Measurements from ENCODE around the gene DTNBP1. TPM values are rescaled to one million over a fixed set of nuclear protein-coding genes. Genes with fewer than 3 reads are reported as not detected.

Gene DTNBP1
- total RNA-seq, 2 experiments from 2014 or later, result 9.8 to 28.0 TPM

DNA sequence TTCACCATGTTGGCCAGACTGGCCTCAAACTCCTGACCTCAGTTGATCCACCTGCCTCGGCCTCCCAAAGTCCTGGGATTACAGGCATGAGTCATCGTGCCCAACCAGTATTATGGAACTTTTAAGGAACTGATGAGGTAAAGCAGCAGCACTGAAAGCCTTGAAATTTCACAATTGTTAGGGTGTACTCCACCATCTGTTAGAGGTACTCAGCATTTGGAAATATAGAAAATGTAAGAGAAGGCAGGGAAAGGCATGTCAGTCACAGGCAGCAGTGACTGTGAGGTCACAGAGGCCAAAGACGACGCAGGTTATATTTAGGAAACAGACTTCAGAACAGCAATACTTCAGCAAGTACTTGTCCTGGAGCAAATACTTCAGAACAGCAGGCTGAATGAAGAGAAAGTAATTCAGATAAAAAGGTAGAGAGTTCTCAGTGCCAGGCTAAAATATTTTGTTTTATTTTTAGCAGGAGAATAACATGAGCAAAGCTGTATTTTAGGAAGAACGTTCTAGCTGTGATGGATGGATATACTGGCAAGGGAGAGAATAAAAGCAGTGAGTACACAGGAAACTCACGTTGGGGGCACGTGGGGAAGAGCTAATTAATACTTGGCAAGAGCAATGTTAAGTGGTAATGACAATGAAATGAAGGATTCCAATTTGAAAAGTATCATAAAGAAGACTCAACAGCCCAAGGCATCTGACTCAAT is 67.2 kb downstream of the DTNBP1 start:
- Histone ChIP-seq H3K9me3 (ENCODE audit: low read length) (no peaks in the 10 kb centered on the region), H3K4me3 (ENCODE audit: low read depth, low read length, poor library complexity, severe bottlenecking) (no peak overlapping the region), H3K27ac (ENCODE audit: low read depth, low read length, poor library complexity, severe bottlenecking) (no peak overlapping the region), H3K79me2 (ENCODE audit: insufficient read depth, low read depth, low read length) (no peaks in the 10 kb centered on the region), H3K4me2 (ENCODE audit: low read length) (no peak overlapping the region), H3K4me1 (ENCODE audit: insufficient read depth, low read length, poor library complexity, severe bottlenecking) (no peaks in the 10 kb centered on the region), H3K36me3 (ENCODE audit: insufficient read depth, low read length) (no peaks in the 10 kb centered on the region), H3K9me2 (ENCODE audit: insufficient read depth, low read length) (no peaks in the 10 kb centered on the region), H4K20me1 (ENCODE audit: insufficient read depth, low read length) (no peaks in the 10 kb centered on the region), H2AFZ (ENCODE audit: low read length) (no peak overlapping the region)
- no peak for DNase-seq (ENCODE audit: low spot score)
- no peak for TF ChIP-seq EZH2phosphoT487 (IDR thresholded peaks at IDR 0.05; ENCODE audit: borderline replicate concordance, low read depth, low read length)
- TF ChIP-seq, protein P1, sequence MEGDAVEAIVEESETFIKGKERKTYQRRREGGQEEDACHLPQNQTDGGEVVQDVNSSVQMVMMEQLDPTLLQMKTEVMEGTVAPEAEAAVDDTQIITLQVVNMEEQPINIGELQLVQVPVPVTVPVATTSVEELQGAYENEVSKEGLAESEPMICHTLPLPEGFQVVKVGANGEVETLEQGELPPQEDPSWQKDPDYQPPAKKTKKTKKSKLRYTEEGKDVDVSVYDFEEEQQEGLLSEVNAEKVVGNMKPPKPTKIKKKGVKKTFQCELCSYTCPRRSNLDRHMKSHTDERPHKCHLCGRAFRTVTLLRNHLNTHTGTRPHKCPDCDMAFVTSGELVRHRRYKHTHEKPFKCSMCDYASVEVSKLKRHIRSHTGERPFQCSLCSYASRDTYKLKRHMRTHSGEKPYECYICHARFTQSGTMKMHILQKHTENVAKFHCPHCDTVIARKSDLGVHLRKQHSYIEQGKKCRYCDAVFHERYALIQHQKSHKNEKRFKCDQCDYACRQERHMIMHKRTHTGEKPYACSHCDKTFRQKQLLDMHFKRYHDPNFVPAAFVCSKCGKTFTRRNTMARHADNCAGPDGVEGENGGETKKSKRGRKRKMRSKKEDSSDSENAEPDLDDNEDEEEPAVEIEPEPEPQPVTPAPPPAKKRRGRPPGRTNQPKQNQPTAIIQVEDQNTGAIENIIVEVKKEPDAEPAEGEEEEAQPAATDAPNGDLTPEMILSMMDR (conservative IDR thresholded peaks at IDR 0.05; ENCODE audit: low read length), result no peak
- ChIA-PET POLR2A (interaction anchor here (0.7 kb wide), 1 partner anchor 16 kb away, joined by 3 read pairs; no protein-coding TSS in a partner anchor), CTCF (ENCODE audit: unreplicated experiment) (no interaction called here)
- no TSS peak for BruUV-seq (replicated peaks)
- intact Hi-C loops (cut with micrococcal nuclease; ENCODE audit: unreplicated experiment), result no loop called here

DNA sequence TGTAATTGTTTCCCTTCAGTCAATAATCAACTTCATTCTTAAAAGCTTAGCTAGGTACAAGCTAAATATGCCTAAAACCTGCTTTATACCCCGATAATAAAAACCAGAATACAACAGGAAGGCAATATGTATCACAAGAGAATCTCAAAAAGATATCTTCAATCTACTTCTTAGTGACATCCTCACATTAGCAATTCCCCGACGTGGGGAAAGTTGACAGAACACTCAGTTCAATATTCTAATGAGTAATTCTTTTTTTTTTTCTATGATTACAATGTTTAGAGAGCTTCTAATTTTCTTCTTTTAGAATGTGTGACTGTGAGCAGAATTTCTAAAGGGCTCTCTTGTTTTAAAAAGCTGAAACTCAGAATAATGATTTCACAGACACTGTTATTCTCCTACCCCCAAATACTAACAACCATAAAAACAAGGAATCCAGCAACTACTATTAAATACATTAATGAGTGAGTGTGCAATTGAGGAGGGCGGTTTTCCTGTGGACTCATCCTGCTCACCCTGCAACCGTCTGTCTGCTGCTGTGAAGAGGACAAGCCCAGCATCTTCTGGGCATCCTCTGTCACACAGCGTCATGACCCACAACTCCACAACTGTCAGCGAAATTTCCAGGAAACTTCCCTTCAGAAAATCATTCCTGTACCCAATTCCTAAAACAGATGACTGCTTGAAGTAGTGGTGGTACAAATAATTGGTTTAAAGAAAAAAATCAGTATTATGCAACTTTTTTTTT is 68.1 kb downstream of the DTNBP1 start:
- Histone ChIP-seq H3K27ac (ENCODE audit: low read depth, low read length, poor library complexity, severe bottlenecking) (no peak overlapping the region), H4K20me1 (ENCODE audit: insufficient read depth, low read length) (no peaks in the 10 kb centered on the region), H3K9me3 (ENCODE audit: low read length) (no peaks in the 10 kb centered on the region), H3K4me1 (ENCODE audit: insufficient read depth, low read length, poor library complexity, severe bottlenecking) (no peaks in the 10 kb centered on the region), H3K36me3 (ENCODE audit: insufficient read depth, low read length) (no peaks in the 10 kb centered on the region), H2AFZ (ENCODE audit: low read length) (no peak overlapping the region), H3K4me3 (ENCODE audit: low read depth, low read length, poor library complexity, severe bottlenecking) (no peak overlapping the region), H3K4me2 (ENCODE audit: low read length) (no peak overlapping the region), H3K79me2 (ENCODE audit: insufficient read depth, low read depth, low read length) (no peaks in the 10 kb centered on the region), H3K9me2 (ENCODE audit: insufficient read depth, low read length) (no peaks in the 10 kb centered on the region)
- ChIA-PET POLR2A (no interaction called here), CTCF (ENCODE audit: unreplicated experiment) (no interaction called here)
- intact Hi-C loops (cut with micrococcal nuclease; ENCODE audit: unreplicated experiment), result no loop called here
- no TSS peak for BruUV-seq (replicated peaks)
- TF ChIP-seq, protein P1 (conservative IDR thresholded peaks at IDR 0.05; ENCODE audit: low read length), result no peak
- no peak for TF ChIP-seq EZH2phosphoT487 (IDR thresholded peaks at IDR 0.05; ENCODE audit: borderline replicate concordance, low read depth, low read length)
- DNase-seq (ENCODE audit: low spot score), result no peak

DNA sequence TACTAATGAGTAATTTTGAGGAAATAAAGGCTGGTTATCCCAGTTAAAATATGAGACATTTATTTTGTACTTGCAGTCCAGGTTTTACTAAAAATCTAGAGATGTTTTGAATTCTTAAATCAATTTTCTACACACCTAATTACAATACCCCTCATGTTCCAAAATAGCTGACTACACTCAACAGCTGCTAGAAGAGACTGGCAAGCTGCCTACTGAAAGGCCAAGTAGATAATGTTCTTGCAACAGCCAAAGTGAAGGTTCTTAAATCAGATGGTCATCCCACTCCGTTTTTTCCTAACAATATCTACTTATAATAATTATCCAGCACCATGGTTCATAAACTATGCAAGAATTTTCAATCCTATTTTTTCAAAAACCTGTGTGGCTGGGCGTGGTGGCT is 69.0 kb downstream of the DTNBP1 start:
- Histone ChIP-seq H4K20me1 (ENCODE audit: insufficient read depth, low read length) (no peaks in the 10 kb centered on the region), H3K4me1 (ENCODE audit: insufficient read depth, low read length, poor library complexity, severe bottlenecking) (no peaks in the 10 kb centered on the region), H2AFZ (ENCODE audit: low read length) (no peak overlapping the region), H3K4me3 (ENCODE audit: low read depth, low read length, poor library complexity, severe bottlenecking) (no peak overlapping the region), H3K36me3 (ENCODE audit: insufficient read depth, low read length) (no peaks in the 10 kb centered on the region), H3K9me3 (ENCODE audit: low read length) (no peaks in the 10 kb centered on the region), H3K9me2 (ENCODE audit: insufficient read depth, low read length) (no peaks in the 10 kb centered on the region), H3K27ac (ENCODE audit: low read depth, low read length, poor library complexity, severe bottlenecking) (no peak overlapping the region), H3K4me2 (ENCODE audit: low read length) (no peak overlapping the region), H3K79me2 (ENCODE audit: insufficient read depth, low read depth, low read length) (no peaks in the 10 kb centered on the region)
- intact Hi-C loops (cut with micrococcal nuclease; ENCODE audit: unreplicated experiment), result no loop called here
- no peak for DNase-seq (ENCODE audit: low spot score)
- ChIA-PET CTCF (ENCODE audit: unreplicated experiment) (no interaction called here), POLR2A (no interaction called here)
- TF ChIP-seq, protein P1 (conservative IDR thresholded peaks at IDR 0.05; ENCODE audit: low read length), result no peak
- no peak for TF ChIP-seq EZH2phosphoT487 (IDR thresholded peaks at IDR 0.05; ENCODE audit: borderline replicate concordance, low read depth, low read length)
- no TSS peak for BruUV-seq (replicated peaks)

Measured in OCI-LY7 (cell line).